Germinal center (tissue), 1 donor: ENCODE measurements around the gene CAMK2D.
A peak's percentile ranks its signal among the peaks of the same experiment; 100 is the strongest.

ENCODE experiments used
- DNase-seq: peaks from one replicate; pipeline ENCODE4 v3.0.0; 2012; ENCODE audit warnings: mixed read lengths, low spot score

The CAMK2D gene

GRCh38 chr4:113565702-113566012 is 195.9 kb downstream of the CAMK2D start:
- no peak for DNase-seq

DNA sequence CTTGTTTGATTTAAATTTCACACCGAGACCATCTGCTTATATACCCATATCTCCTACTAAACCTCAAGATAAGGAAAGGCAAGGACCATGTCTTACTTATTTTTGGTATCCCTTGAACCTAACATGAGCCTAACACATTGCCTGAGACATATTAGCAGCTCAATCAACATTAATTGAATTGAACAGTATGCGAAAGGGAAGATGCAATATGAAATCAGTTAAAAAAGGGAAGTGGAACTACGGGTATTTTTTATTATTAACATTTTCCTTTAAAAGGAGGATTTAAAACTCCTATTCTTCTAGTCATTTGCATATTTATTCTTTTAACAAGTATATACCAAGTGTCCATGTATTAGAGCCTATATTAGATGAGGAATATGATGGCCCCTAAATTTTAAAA is 197.0 kb downstream of the CAMK2D start:
- peak; percentile 13 for DNase-seq

DNA sequence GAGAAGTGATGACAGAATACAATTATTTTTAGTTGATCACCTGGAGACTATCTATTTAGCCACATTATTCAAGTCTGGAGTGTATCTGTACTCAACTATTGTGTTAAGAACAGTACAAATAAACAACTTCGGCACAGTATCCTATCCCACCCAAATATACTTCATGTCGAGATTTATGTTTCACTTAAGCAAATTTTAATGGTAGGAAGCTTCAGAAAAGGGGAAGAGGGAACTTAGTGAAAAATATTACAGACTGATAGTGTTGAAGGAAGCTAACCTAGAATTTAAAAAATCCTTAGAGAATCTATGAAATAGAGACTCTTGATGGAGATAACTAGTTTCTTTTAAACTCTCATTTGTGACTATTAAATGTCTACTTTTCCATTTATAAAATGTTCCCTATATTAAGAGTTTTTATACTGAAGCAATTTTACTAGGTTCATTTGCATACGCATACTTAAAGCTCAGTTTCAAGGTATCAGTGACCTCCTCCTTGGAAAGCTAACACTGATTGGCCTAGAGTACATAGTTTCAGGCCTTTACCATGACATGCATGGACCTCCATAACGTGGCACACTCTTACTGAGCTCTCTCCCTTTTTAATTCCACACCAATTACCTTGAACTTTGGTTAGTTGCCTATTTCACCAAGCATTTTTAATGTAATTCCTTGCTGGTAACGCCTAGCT is 197.7 kb downstream of the CAMK2D start:
- peak; percentile 17 for DNase-seq

GRCh38 chr4:113561758-113562157 is 199.8 kb downstream of the CAMK2D start:
- DNase-seq = no peak

DNA sequence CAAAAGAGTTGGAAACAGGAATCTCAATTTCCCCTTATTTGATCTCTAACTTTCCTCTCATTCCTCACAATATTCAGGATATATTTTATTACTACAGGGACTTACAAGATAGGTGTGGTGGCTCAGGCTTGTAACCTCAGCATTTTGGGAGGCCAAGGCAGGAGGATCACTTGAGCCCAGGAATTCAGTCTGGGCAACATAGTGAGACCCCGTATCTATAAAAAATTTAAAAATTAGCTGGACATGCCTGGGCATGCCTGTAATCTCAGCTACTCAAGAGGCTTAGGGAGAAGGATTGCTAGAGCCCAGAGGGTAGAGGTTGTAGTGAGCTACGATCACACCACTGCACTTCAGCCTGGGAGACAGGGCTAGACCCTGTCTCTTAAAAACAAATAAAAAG is 200.4 kb downstream of the CAMK2D start:
- DNase-seq = no peak

- no peak for DNase-seq
These were observed 201.0 kb downstream of the CAMK2D start for GRCh38 chr4:113560579-113560978.

GRCh38 chr4:113559947-113560346 is 201.6 kb downstream of the CAMK2D start:
- no peak for DNase-seq

- DNase-seq = no peak
These were observed 205.0 kb downstream of the CAMK2D start for GRCh38 chr4:113556382-113557134.

DNA sequence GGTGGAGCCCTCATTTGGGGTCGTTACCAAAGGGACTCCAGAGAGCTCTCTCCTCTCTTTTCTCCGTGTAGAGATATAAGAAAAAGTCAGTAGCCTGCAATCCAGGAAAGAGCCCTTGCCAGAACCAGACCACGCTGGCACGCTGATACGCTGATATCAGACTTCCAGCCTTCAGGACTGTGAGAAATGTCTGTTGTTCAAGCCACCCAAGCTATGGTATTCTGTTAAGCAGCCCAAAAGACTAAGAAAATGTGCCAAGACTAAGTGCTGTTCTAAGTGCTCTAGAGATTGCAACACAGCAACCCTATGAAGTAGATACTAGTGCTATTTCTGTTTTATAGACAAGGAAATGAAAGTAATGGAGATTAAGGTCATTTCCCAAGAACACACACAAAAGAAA is 205.7 kb downstream of the CAMK2D start:
- no peak for DNase-seq

GRCh38 chr4:113553082-113553481 is 208.5 kb downstream of the CAMK2D start:
- DNase-seq = no peak

GRCh38 chr4:113550510-113550909 is 211.0 kb downstream of the CAMK2D start:
- no peak for DNase-seq

GRCh38 chr4:113548303-113548702 is 213.2 kb downstream of the CAMK2D start:
- DNase-seq = no peak

- peak; percentile 80 for DNase-seq
These were observed 214.0 kb downstream of the CAMK2D start for GRCh38 chr4:113547487-113548042.

GRCh38 chr4:113541933-113542332 is 219.6 kb downstream of the CAMK2D start:
- DNase-seq = no peak

GRCh38 chr4:113540859-113541258 is 220.7 kb downstream of the CAMK2D start:
- DNase-seq = no peak

- DNase-seq = no peak
These were observed 222.1 kb downstream of the CAMK2D start for GRCh38 chr4:113539408-113539807.

GRCh38 chr4:113537628-113538027 is 223.9 kb downstream of the CAMK2D start:
- DNase-seq = no peak

GRCh38 chr4:113537203-113537602 is 224.3 kb downstream of the CAMK2D start:
- DNase-seq = no peak

DNA sequence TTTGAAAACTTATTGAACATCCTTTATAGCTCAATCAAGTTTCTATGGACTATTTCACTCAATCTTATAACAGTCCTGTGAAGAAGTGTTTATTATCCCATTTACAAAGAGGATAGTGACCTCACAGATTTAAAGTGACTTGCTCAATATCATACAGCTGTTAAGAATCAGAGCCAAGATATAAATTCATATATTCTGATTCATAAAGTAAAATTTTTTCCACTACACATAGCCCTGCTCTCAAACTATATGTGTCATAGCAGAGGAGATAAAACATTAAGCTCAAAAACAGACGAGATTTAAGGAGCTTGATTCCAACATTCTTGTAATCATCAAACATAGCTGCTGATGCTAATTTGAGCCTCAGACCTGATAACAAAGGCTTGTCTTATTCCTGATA is 226.8 kb downstream of the CAMK2D start:
- DNase-seq = no peak

GRCh38 chr4:113531572-113531971 is 230.0 kb downstream of the CAMK2D start:
- DNase-seq = no peak

- DNase-seq = no peak
These were observed 233.1 kb downstream of the CAMK2D start for GRCh38 chr4:113528395-113528794.

DNA sequence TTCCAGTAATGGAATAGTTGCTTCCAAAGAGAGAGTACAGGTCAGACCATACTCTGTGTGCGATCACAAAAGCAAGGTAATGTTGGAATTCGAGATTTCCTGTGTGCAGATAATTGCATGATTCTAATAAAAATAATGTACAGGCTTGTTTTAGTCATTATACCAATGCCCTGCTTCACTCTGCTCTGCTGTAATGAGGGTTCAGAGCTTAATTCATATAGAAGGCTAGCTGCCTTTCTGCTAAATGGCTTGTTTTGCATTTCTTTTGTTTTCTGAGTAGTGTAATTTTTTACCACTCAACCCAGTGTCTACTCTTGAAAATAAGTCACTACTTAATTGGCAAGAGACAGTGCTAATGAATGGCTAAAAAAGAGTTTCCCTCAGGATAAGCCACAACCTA is 236.0 kb downstream of the CAMK2D start:
- no peak for DNase-seq

DNA sequence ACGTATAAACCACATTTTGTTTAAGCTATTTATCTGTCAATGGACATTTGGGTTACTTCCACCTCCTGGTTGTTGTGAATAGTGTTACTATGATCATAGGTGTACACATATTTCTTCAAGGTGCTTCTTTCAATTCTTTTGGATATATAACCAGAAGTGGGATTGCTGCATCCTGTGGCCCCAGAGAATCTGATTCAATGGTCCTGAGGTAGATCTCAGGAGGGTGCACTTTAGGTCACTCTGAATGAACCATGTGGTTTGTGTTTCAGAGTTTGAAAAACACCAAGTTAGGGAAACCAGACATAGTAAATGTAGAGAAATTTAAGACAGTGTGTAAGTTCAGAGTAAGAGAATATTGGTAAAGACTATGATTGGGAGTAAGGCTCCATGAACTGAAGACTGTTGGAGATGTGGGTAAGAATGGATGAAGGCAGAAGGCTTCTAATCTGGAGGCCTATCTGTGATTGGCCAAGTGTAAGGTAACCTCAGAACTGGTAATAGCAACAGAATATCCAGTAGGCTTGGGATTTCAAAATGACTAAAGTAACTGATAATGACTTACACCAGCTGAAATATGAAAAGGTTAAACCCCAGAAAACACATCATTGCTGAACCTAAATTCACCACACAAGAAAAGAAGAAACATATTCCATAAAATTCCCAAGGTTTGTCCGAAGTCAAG is 236.9 kb downstream of the CAMK2D start:
- DNase-seq = no peak
